ENCODE measurements around the gene KDM4F.
"Not testable (repeated sequence)": the region's sequence is repeated elsewhere in the genome, so short reads cannot be mapped to it uniquely, and the experiment has no call there.

The KDM4F gene

GRCh38 chr11:95049122-95049521, at the start of gene KDM4F:
KDM4F (plus strand) TSS chr11:95049422.
- DNase-seq: not testable (repeated sequence)

GRCh38 chr11:95003716-95004115, 45.5 kb upstream of the KDM4F start:
- no peak for DNase-seq

- DNase-seq: no peak
Observed at GRCh38 chr11:95005642-95006041, 43.6 kb upstream of the KDM4F start.

- no peak for DNase-seq
Observed at GRCh38 chr11:95011376-95011775, 37.8 kb upstream of the KDM4F start.

- DNase-seq: no peak
Observed at GRCh38 chr11:95014184-95014821, 34.9 kb upstream of the KDM4F start.

- no peak for DNase-seq
Observed at GRCh38 chr11:95016139-95016538, 33.1 kb upstream of the KDM4F start.

- DNase-seq: not testable (repeated sequence)
Observed at GRCh38 chr11:95021468-95021867, 27.8 kb upstream of the KDM4F start.

GRCh38 chr11:95024958-95025357, 24.3 kb upstream of the KDM4F start, which contains the start of gene KDM4E:
KDM4E (plus strand) TSS chr11:95025258; CDS start chr11:95025558, 300 bp downstream.
- no peak for DNase-seq

- not testable (repeated sequence) for DNase-seq
Observed at GRCh38 chr11:95025594-95025993, 23.6 kb upstream of the KDM4F start.

- no peak for DNase-seq
Observed at GRCh38 chr11:95028357-95028756, 20.9 kb upstream of the KDM4F start.

- DNase-seq: no peak
Observed at GRCh38 chr11:95033051-95033450, 16.2 kb upstream of the KDM4F start.

GRCh38 chr11:95035316-95035715, 13.9 kb upstream of the KDM4F start:
- no peak for DNase-seq

- not testable (repeated sequence) for DNase-seq
Observed at GRCh38 chr11:95037356-95038035, 11.7 kb upstream of the KDM4F start.

- DNase-seq: no peak
Observed at GRCh38 chr11:95042239-95042638, 7.0 kb upstream of the KDM4F start.

GRCh38 chr11:95042906-95043305, 6.3 kb upstream of the KDM4F start:
- DNase-seq: no peak

- DNase-seq: no peak
Observed at GRCh38 chr11:95044010-95044409, 5.2 kb upstream of the KDM4F start.

GRCh38 chr11:95045812-95046211, 3.4 kb upstream of the KDM4F start:
- no peak for DNase-seq

- DNase-seq: no peak
Observed at GRCh38 chr11:95050595-95051202, 1.5 kb downstream of the KDM4F start.

GRCh38 chr11:95054356-95054755, 5.1 kb downstream of the KDM4F start:
- no peak for DNase-seq

- no peak for DNase-seq
Observed at GRCh38 chr11:95055283-95055897, 6.2 kb downstream of the KDM4F start.

- DNase-seq: no peak
Observed at GRCh38 chr11:95057959-95058358, 8.7 kb downstream of the KDM4F start.

GRCh38 chr11:95058621-95059020, 9.4 kb downstream of the KDM4F start:
- no peak for DNase-seq

- no peak for DNase-seq
Observed at GRCh38 chr11:95059046-95059445, 9.8 kb downstream of the KDM4F start.

- DNase-seq: peak; percentile 2
Observed at GRCh38 chr11:95065336-95065735, 16.1 kb downstream of the KDM4F start.
